Measurements from ENCODE around the gene AFF2.

AFF2 gene

GRCh38 chrX:148580016-148580415 lies 79.6 kb downstream of the AFF2 start:
- no peak overlapping the region for H3K4me3 ChIP-seq (ENCODE audit: low read depth, low read length)

GRCh38 chrX:148582353-148582752 lies 81.9 kb downstream of the AFF2 start:
- H3K4me3 ChIP-seq (ENCODE audit: low read depth, low read length): no peak overlapping the region

DNA sequence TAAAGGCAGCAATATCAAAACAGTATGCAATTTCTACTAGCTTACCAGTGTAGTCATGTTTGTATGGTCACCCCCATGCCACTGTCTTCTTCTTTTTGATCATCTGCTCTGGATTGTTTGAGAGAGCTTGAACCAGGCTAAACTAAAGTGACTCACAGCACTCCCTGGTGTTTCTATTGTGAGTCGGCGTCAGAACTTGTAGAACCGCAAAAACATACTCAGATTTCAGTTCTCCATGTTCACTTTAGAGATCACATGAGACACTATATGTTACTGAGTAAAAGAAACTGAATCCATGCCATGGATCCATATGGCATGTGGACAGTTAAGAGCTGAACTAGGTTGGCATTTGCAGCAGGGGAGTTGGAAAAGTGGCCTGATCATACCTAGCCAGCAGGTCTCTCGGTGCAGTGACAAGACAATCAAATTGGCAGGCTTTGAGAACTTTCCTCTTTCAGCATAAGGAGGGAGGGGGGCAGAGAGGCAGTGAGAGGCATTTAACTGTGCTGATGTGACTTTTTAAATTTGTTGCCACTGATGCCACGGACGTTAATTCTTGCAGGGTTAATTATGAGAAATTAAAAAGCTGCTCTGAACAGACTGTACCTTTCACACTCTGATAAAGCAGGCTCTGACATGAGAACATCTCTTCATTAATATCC lies 88.4 kb downstream of the AFF2 start:
- no peak overlapping the region for H3K4me3 ChIP-seq (ENCODE audit: low read depth, low read length)

GRCh38 chrX:148592595-148592994 lies 92.2 kb downstream of the AFF2 start:
- no peak overlapping the region for H3K4me3 ChIP-seq (ENCODE audit: low read depth, low read length)

GRCh38 chrX:148593146-148593545 lies 92.7 kb downstream of the AFF2 start:
- H3K4me3 ChIP-seq (ENCODE audit: low read depth, low read length): no peak overlapping the region

GRCh38 chrX:148593987-148594386 lies 93.6 kb downstream of the AFF2 start:
- no peak overlapping the region for H3K4me3 ChIP-seq (ENCODE audit: low read depth, low read length)

DNA sequence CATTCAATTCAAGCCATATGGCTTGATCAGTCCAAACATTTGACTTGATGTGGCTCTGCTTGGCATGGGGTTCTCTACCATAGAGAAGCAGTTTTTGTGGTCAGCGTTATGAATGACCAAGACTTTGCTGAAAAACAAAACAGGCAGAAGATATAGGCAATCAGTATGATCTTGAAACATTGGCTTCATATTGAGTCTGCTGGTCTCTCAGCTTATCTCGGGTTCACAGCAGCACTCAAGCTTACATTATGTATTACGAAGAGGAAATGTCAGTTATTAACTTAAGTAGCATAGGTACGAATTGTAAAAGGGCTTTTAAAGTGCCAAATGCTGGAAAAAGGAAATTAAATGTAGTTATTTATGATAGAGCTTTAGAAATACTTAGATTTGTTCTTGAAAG lies 99.0 kb downstream of the AFF2 start:
- H3K4me3 ChIP-seq (ENCODE audit: low read depth, low read length): no peak overlapping the region

DNA sequence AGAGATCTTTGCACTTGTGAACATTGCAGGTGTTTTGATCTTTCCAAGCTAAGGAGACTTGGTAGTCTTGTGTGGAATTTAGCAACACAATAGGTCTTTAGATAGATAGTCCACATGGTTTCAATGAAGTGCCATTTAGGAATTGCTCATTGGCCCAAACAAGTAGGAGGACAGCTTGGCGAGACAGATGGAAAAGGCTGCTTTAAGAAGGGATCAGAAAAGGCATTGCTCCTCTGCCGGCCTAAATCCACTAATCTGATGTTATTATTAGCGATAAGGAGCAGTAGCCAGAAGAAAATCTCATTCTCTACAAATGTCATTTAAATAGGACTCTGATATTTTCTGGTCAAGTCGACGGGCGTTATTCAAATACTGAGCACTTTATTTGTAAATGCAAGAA lies 99.7 kb downstream of the AFF2 start:
- H3K4me3 ChIP-seq (ENCODE audit: low read depth, low read length): no peak overlapping the region

GRCh38 chrX:148600581-148600980 lies 100.2 kb downstream of the AFF2 start:
- no peak overlapping the region for H3K4me3 ChIP-seq (ENCODE audit: low read depth, low read length)

DNA sequence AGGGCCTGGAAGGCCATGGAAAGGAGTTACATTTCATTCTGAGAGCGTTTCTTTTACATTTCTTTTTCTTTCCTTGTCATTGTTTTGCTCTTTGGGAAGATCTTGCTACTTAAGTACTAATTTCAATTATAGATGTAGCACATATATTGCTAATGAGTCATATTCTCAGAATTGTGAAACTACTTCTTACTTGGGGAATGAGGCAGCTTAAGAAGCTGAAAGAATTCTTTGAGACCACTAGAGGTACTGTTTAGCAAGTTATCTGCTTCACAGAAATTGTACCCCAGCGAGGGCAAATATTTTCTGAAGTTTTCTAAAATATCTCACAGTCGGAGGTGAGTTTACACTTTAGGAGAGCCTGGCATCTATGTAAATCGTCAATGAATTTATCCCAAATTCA lies 100.6 kb downstream of the AFF2 start:
- H3K4me3 ChIP-seq (ENCODE audit: low read depth, low read length): no peak overlapping the region

- no peak overlapping the region for H3K4me3 ChIP-seq (ENCODE audit: low read depth, low read length)
Measured at GRCh38 chrX:148609515-148610327, 109.3 kb downstream of the AFF2 start.

DNA sequence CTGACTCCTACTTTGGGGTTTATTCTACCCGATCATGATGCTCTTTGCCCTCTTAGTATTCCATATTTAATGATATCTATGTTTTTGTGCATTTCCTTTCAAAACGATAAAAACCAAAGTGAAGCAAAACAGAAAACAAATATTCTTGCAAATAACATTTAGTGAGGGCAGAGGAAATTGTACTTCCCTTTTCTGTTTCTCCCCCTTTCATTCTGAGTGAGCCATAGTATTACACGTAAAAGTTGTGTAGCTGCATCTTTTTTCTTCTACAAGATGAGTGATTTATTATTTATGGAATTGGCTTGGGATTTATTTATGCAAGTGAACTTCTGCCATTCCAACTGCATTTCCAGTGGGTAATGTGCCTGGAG lies 109.9 kb downstream of the AFF2 start:
- no peak overlapping the region for H3K4me3 ChIP-seq (ENCODE audit: low read depth, low read length)

- H3K4me3 ChIP-seq (ENCODE audit: low read depth, low read length): no peak overlapping the region
Measured at GRCh38 chrX:148611993-148612392, 111.6 kb downstream of the AFF2 start.

DNA sequence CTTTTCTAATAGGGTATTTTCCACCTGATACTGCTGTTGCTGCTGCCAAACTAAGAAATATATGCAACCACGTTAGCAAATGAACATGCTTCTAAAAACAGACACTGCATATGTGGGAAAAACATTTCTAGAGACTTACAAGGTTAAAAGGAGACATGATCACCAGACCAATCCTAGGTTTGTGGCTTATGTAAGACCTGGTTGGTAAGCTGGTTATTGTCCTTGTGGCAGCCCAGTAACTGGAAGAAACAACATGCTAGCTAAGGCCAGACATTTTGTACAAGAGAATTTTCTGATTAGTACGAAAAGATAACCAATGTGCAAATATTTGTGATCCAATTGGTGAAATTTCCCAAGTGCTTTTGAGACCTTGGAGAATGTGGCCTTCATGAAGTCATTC lies 112.0 kb downstream of the AFF2 start:
- H3K4me3 ChIP-seq (ENCODE audit: low read depth, low read length): no peak overlapping the region

DNA sequence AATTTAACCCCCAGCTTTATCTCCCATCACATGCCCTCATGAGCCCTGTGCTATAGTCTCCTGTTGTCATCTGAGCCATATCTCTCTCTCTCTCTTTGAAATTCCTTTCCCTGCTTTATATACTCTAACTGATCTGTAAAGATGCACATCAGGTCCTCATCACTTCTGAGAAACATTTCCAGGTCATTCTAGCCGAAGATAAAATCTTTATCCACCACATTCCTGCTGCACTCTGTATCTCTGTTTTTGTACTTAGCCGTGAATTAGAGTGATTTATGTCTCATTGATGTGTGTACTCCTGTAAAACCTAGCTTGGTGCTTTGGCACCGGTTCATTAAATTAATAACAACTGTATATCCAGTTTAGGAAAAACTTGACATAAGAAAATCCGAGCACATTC lies 113.2 kb downstream of the AFF2 start:
- H3K4me3 ChIP-seq (ENCODE audit: low read depth, low read length): no peak overlapping the region

- H3K4me3 ChIP-seq (ENCODE audit: low read depth, low read length): no peak overlapping the region
Measured at GRCh38 chrX:148615491-148615890, 115.1 kb downstream of the AFF2 start.

GRCh38 chrX:148618470-148619445 lies 118.3 kb downstream of the AFF2 start:
- no peak overlapping the region for H3K4me3 ChIP-seq (ENCODE audit: low read depth, low read length)

- no peak overlapping the region for H3K4me3 ChIP-seq (ENCODE audit: low read depth, low read length)
Measured at GRCh38 chrX:148620023-148620422, 119.6 kb downstream of the AFF2 start.

DNA sequence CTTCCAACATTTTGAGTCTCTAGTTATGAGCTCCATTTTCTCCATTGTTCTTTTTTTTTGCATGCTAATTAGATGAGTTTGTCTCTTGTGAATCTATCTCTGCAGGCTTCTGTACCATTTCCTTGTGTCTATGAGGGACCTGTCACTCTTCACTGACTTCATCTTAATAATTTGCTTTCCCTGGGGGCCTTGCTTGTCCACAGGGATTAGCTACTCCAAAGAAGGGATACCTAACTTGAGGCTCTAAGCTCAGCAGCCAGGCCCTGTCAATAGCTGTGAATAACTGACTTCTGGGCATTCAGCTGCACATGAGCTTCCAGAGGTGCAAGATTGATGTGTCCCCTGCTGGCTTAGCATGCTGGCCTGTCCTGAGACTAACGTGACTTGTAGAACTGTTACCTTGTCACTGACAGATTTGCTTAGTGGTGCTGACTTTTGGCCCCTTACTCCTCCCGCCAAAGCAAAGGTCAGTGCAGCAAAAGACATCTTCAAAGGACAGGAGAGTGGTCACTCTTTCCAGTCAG lies 124.6 kb downstream of the AFF2 start:
- H3K4me3 ChIP-seq (ENCODE audit: low read depth, low read length): no peak overlapping the region

- H3K4me3 ChIP-seq (ENCODE audit: low read depth, low read length): no peak overlapping the region
Measured at GRCh38 chrX:148628621-148629020, 128.2 kb downstream of the AFF2 start.

- H3K4me3 ChIP-seq (ENCODE audit: low read depth, low read length): no peak overlapping the region
Measured at GRCh38 chrX:148629434-148629833, 129.0 kb downstream of the AFF2 start.
